ENCODE results near the gene JDP2.

- TF ChIP-seq CTCF (IDR thresholded peaks at IDR 0.05) (no peak), POLR2A (IDR thresholded peaks at IDR 0.05) (no peak)
These were observed 30.5 kb downstream of the JDP2 start for GRCh38 chr14:75458305-75458704.

All from body of pancreas (tissue), 4 donors.